Kidney capillary endothelial cell (primary cell): Measurements from ENCODE around the gene NXNL1.

ENCODE experiments used
- DNase-seq: peaks from one replicate; pipeline ENCODE4 v3.0.0-alpha.2; 2018; ENCODE audit warnings: low spot score

Gene NXNL1

DNA sequence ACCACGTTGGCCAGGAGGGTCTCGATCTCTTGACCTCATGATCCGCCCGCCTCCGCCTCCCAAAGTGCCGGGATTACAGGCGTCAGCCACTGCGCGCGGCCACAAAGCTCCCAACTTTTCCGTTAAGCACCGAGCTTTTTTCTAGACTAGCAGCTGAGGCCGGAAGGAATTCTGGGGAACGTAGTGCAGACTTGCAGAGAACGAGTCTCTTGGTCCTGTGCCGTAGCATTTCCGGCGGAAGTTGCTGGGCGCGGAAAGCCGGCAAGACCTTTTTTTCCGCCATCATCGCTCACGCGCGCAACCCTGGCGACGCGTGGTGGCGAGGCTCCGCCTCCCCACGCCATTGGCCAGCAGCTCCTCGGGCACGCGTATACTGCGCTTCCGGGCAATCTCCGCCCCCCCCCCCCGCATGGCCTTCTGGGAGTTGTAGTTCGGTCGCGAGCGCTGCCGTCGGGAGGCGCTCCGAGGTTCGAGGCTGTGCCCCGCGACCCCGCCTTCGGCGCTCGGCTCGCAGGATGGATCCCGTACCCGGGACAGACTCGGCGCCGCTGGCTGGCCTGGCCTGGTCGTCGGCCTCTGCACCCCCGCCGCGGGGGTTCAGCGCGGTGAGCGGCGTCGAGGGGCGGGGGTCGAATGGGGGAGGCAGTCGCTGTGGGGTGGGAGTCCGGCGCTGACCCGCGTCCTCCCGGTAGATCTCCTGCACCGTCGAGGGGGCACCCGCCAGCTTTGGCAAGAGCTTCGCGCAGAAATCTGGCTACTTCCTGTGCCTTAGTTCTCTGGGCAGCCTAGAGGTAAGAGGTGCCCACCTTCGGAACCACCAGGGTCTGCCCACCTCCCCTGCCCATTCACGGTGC lies 40.9 kb downstream of the NXNL1 start, which contains the start of gene MVB12A:
Gene MVB12A, plus strand, starts transcription at position 427 of the 854 bp plus-strand sequence. Its CDS starts 89 bp downstream, at position 516.
- peak; percentile 99 for DNase-seq

DNA sequence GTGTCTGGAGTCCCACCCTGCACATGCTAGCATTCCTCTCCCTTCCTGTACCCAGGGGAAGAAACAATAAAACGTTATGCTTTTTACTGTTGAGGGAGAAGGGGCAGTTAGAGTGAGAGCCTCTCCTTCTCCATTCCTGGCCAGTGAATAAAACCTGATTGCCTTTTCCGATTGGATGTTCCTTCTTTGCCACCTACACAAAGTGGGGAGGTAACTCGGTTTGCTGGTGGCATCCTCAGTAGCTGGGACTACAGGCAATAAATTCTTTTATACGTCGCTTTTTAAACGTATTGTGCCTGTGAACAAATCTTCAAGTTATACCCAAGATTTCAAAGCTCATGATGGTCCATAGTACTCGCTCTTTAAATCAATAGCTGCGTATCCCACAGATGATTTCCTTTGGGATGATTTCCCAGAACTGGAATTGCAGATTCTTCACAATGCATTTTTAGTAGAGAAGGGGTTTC lies 41.5 kb downstream of the NXNL1 start:
- DNase-seq: peak; percentile 16

DNA sequence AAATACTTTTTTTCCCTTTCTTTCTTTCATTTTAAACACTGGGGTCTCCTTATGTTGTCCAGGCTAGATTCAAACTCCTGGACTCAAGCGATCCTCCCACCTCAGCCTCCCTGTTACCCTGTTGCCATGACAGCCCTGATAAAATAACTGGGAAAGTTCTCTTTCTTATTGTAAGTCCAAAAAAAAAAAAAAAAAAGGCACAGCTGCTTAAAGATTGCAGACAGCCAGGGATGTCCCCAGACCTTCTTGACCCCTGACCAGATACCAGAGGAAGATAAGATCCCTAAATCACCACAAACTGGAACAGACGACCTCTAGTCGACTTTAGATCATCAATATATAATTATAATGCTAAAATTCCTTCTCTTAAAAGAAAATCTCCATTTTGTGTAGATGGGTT lies 42.0 kb downstream of the NXNL1 start:
- no peak for DNase-seq

DNA sequence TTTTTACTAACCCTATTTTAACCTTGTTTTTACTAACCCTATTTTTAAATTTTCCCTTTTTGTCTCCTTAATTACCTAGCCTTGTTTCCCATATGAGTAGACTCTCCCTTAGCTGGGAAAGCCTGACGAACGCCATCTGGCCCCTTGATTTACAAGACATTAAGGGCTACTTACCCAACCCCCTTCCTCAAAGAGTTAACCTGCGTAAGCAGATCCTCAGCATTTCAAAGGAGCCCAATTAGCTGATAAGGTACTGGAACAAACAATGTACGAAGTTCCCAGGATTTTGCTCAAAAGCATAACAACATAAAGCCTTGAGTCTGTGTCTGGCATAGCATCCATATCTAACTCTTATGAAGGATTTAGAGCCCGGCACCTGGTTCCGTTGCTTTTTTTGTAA lies 45.6 kb downstream of the NXNL1 start:
- DNase-seq: no peak

DNA sequence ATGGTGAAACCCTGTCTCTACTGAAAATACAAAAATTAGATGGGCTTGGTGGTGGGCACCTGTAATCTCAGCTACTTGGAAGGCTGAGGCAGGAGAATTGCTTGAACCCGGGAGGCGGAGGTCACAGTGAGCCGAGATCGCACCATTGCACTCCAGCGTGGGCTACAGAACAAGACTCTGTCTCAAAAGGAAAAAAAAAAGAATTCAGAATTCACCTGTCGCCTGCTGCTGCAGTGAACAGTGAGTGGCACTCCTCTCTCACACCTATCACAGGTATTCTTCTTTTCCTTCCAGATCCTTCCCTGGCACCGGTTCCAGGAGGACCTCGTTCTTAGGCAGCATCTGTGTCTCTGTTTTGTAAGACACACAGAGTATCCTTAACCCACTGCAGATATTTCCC lies 46.6 kb downstream of the NXNL1 start:
- DNase-seq: no peak

DNA sequence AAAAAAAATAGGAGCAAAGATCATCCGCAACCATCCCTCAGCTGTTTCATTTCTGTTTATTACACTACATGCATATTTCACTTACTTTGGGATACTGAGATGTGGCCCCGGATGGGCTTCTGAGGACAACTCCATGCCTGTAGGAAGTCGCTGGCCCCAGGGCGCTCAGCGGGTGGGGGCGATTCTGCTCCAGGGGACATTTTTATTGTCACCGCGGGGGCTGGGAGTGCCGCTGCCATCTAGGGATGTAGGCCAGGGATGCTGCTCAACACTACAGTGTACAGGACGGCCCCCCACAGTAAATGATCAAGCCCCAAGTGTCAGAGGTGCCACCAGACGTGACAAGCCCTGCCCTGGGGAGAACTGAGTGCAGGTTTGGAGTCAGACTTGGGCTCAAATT lies 48.9 kb downstream of the NXNL1 start:
- no peak for DNase-seq

DNA sequence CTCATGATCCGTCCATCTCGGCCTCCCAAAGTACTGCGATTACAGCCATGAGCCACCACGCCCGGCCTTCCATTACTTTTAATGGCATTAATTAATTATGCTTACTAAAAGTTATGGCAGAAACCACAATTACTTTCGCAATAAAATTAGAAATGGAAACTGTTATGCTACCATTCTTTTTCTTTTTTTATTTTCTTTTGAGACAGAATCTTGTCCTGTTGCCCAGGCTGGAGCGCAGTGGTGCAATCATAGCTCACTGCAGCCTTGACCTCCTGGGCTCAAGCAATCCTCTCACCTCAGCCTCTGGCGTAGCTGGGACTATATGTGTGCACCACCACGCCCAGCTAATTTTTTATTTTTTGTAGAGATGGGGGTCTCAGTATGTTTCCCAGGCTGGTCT lies 50.7 kb downstream of the NXNL1 start:
- DNase-seq: no peak

DNA sequence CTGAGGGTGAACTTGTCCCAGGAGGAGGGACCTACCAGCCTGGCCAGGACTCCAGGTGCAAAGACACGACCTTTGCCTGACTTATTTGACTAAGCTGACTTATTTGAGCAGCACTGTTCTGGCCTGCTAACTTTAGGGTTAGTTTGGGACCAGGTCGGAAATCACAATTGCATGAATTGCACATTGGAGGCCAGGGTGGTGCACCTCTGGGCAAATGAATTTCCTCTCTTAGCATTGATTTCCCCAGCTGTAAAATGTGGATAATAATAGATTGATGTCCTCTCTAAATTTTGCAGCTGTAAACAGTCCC lies 53.9 kb downstream of the NXNL1 start:
- no peak for DNase-seq

DNA sequence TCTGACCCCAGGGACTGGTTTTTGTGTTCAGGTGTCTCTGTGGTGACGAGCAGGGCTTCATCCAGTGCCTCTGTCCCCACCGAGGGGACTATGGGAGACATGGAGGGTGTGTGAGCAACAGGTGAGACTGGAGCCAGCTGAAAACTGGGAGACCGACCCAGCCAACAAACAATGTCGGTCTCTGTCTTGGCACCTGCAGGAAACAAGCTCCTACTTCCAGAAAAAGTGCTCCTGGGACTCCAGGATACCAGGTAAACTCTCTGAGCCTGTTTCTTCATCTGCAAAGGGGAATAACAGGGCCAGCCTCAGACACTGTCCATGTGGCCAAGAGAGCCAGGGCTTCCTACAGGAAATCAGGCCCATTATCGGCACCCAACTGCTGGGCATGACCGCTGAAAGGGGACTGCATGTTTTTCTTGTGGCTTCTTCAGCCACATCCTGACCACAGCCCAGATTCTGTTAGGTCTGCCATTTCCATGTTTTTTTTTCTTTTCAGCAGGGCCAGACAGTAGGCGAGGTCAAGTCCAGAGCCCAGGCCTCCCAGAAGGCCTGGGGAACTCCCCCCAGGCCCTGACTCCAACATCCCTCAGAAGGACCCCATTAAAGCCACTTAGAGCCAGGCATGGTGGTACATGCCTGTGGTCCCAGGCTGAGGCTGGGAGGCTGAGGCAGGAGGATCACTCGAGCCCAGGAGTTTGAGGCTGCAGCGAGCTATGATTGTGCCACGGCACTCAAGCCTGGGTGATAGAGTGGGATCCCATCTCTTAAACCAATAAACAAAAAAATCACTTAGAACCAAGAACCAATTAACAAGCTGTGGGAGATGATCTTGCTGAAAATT lies 54.5 kb downstream of the NXNL1 start:
- DNase-seq: no peak
